Measurements from ENCODE around the gene SLAMF6. TPM values are rescaled to one million over a fixed set of nuclear protein-coding genes. Genes with fewer than 3 reads are reported as not detected.
"Not testable (repeated sequence)": the region's sequence is repeated elsewhere in the genome, so short reads cannot be mapped to it uniquely, and the experiment has no call there.

The SLAMF6 gene
- total RNA-seq, 2 experiments from 2014 or later: 42.8 to 43.9 TPM

- peak overlapping the region; percentile 90 for H3K4me3 Mint-ChIP-seq
- ChIA-PET CTCF (interaction anchor here (1.0 to 1.7 kb wide), 3 partner anchors 24 to 86 kb away, joined by 3 to 5 read pairs (median 4); no protein-coding TSS in a partner anchor), POLR2A (interaction anchor here (0.5 to 1.9 kb wide), 7 partner anchors 46 to 454 kb away, joined by 3 to 6 read pairs (median 4); no protein-coding TSS in a partner anchor)
- ATAC-seq: peak; percentile 64
- peaks cover 75% of the 10 kb centered on the region for H3K4me1 Mint-ChIP-seq (ENCODE audit: low read depth)
- H3K9me3 Mint-ChIP-seq: peaks cover 20% of the 10 kb centered on the region
- H3K27me3 Mint-ChIP-seq: no peaks in the 10 kb centered on the region
- peak overlapping the region; percentile 97 for H3K27ac Mint-ChIP-seq
- peaks cover 68% of the 10 kb centered on the region for H3K36me3 Mint-ChIP-seq (ENCODE audit: low read depth)
- intact Hi-C loops (cut with micrococcal nuclease): loop anchor here (5.0 kb wide), 4 partner anchors 48 to 88 kb away; partner anchors contain the start of gene CD84
- peak; percentile 39 for TF ChIP-seq CTCF (IDR thresholded peaks at IDR 0.05)
- DNase-seq: peak; percentile 73
These were observed 3.2 kb downstream of the SLAMF6 start for GRCh38 chr1:160519642-160520435.

GRCh38 chr1:160517519-160517918 lies 5.5 kb downstream of the SLAMF6 start:
- POLR2A ChIA-PET: interaction anchor here (0.6 kb wide), 2 partner anchors 23 to 168 kb away, joined by 4 to 5 read pairs; no protein-coding TSS in a partner anchor
- H3K27me3 Mint-ChIP-seq, CTCF ChIA-PET, ATAC-seq, DNase-seq: not testable (repeated sequence)
- intact Hi-C loops (cut with micrococcal nuclease): loop anchor here (5.0 kb wide), 1 partner anchor 65 kb away; no protein-coding TSS in a partner anchor
- peaks cover 30% of the 10 kb centered on the region for H3K9me3 Mint-ChIP-seq
- peaks cover 82% of the 10 kb centered on the region for H3K36me3 Mint-ChIP-seq (ENCODE audit: low read depth)
- H3K4me1 Mint-ChIP-seq (ENCODE audit: low read depth): peaks cover 85% of the 10 kb centered on the region
- peak overlapping the region; percentile 97 for H3K27ac Mint-ChIP-seq
- H3K4me3 Mint-ChIP-seq: peak overlapping the region; percentile 52

- Mint-ChIP-seq H3K9me3 (peaks cover 37% of the 10 kb centered on the region), H3K27ac (peak overlapping the region; percentile 97), H3K36me3 (ENCODE audit: low read depth) (peaks cover 84% of the 10 kb centered on the region), H3K4me3 (peak overlapping the region; percentile 52), H3K4me1 (ENCODE audit: low read depth) (peaks cover 90% of the 10 kb centered on the region)
- intact Hi-C loops (cut with micrococcal nuclease): loop anchor here (5.0 kb wide), 1 partner anchor 64 kb away; no protein-coding TSS in a partner anchor
- DNase-seq, H3K27me3 Mint-ChIP-seq, ATAC-seq: not testable (repeated sequence)
- ChIA-PET POLR2A (interaction anchor here (1.9 kb wide), 1 partner anchor 30 kb away, joined by 5 read pairs; no protein-coding TSS in a partner anchor), CTCF (interaction anchor here (0.8 to 2.1 kb wide), 4 partner anchors 28 to 92 kb away, joined by 4 to 8 read pairs (median 4); no protein-coding TSS in a partner anchor)
These were observed 7.1 kb downstream of the SLAMF6 start for GRCh38 chr1:160515908-160516307.

- ChIA-PET POLR2A (no interaction called here), CTCF (interaction anchor here (1.3 to 1.5 kb wide), 2 partner anchors 25 to 30 kb away, joined by 3 to 5 read pairs; no protein-coding TSS in a partner anchor)
- no peak overlapping the region for H3K27ac Mint-ChIP-seq
- peaks cover 57% of the 10 kb centered on the region for H3K9me3 Mint-ChIP-seq
- intact Hi-C loops (cut with micrococcal nuclease): no loop called here
- no peak for TF ChIP-seq CTCF (IDR thresholded peaks at IDR 0.05)
- H3K4me1 Mint-ChIP-seq (ENCODE audit: low read depth): peaks cover 67% of the 10 kb centered on the region
- H3K27me3 Mint-ChIP-seq: no peaks in the 10 kb centered on the region
- H3K36me3 Mint-ChIP-seq (ENCODE audit: low read depth): peaks cover 92% of the 10 kb centered on the region
- H3K4me3 Mint-ChIP-seq: no peak overlapping the region
- DNase-seq: no peak
- no peak for ATAC-seq
These were observed 18.4 kb downstream of the SLAMF6 start for GRCh38 chr1:160504651-160505050.

- intact Hi-C loops (cut with micrococcal nuclease): no loop called here
- ATAC-seq (no peak), DNase-seq (no peak)
- Mint-ChIP-seq H3K4me1 (ENCODE audit: low read depth) (peaks cover 74% of the 10 kb centered on the region), H3K27me3 (no peaks in the 10 kb centered on the region), H3K9me3 (peaks cover 63% of the 10 kb centered on the region), H3K4me3 (no peak overlapping the region), H3K27ac (peak overlapping the region; percentile 56), H3K36me3 (ENCODE audit: low read depth) (peaks cover 92% of the 10 kb centered on the region)
- ChIA-PET CTCF (no interaction called here), POLR2A (no interaction called here)
- no peak for TF ChIP-seq CTCF (IDR thresholded peaks at IDR 0.05)
These were observed 20.0 kb downstream of the SLAMF6 start for GRCh38 chr1:160503087-160503486.
